Cardiac muscle cell (in vitro differentiated cells and primary cell): ENCODE data around the gene EMX1. TPM values are rescaled to one million over a fixed set of nuclear protein-coding genes. Genes with fewer than 3 reads are reported as not detected.

Source experiments
- DNase-seq, 2 donors: peaks; one replicate each; pipeline versions ENCODE4 v3.0.0 to v3.0.0-alpha.2; 2010 to 2017; ENCODE audit warnings: low read depth in 1 of 2, low spot score in 1 of 2
- H3K27ac ChIP-seq: fragments of 200-600 bp; sonication (generic); 2 replicates; pipeline ENCODE4 v1.5.1; 2016
- H3K27me3 ChIP-seq: fragments of 200-600 bp; sonication (generic); 2 replicates; pipeline ENCODE4 v1.6.0; 2016; ENCODE audit warnings: control low read depth
- H3K36me3 ChIP-seq: fragments of 200-600 bp; sonication (generic); 2 replicates; pipeline ENCODE4 v1.5.1; 2016; ENCODE audit warnings: control low read depth
- H3K4me1 ChIP-seq: fragments of 200-600 bp; sonication (generic); 2 replicates; pipeline ENCODE4 v1.8.1; 2017; ENCODE audit warnings: low read depth, mild to moderate bottlenecking, mixed run types
- H3K4me3 ChIP-seq: fragments of 200-600 bp; sonication (generic); 2 replicates; pipeline ENCODE4 v1.5.1; 2016; ENCODE audit warnings: mild to moderate bottlenecking
- H3K9me3 ChIP-seq: fragments of 200-600 bp; sonication (generic); 2 replicates; pipeline ENCODE4 v1.5.1; 2017; ENCODE audit warnings: low read depth, mild to moderate bottlenecking, control low read depth
- CTCF ChIP-seq: IDR thresholded peaks from 2 replicates; pipeline ENCODE4 v1.5.1; 2012; ENCODE audit warnings: low read depth, mild to moderate bottlenecking, low read length
- polyA plus RNA-seq: library from polyadenylated mRNA; unstranded; fragments of >200 nt; fragmentation: Nextera tagmentation; extraction: Ambion mirVana; gene quantifications from 2 replicates; pipeline ENCODE4 v1.2.1, GENCODE V29; 2016
- total RNA-seq: library from RNA; depleted of rRNA; stranded (reverse); fragments of >200 nt; gene quantifications from 2 replicates; pipeline ENCODE4 v1.2.3, GENCODE V29; 2016

EMX1 gene
- total and polyA plus RNA-seq, 2 experiments from 2014 or later: 0.24 TPM; not detected in 1

GRCh38 chr2:72973137-72973535, 55.8 kb downstream of the EMX1 start:
- DNase-seq: no peak
- Histone ChIP-seq H3K27ac (no peak overlapping the region), H3K27me3 (peaks cover 78% of the 10 kb centered on the region), H3K9me3 (no peaks in the 10 kb centered on the region), H3K4me3 (no peak overlapping the region), H3K36me3 (no peaks in the 10 kb centered on the region), H3K4me1 (no peaks in the 10 kb centered on the region)
- no peak for TF ChIP-seq CTCF

- TF ChIP-seq CTCF: peak; percentile 89
- Histone ChIP-seq H3K36me3 (no peaks in the 10 kb centered on the region), H3K9me3 (no peaks in the 10 kb centered on the region), H3K4me1 (no peaks in the 10 kb centered on the region), H3K27me3 (peaks cover 76% of the 10 kb centered on the region), H3K4me3 (no peak overlapping the region), H3K27ac (no peak overlapping the region)
- DNase-seq: peak; percentile 68 to 77
Measured at GRCh38 chr2:72973566-72974435, 56.5 kb downstream of the EMX1 start.

GRCh38 chr2:72974436-72974754, 57.1 kb downstream of the EMX1 start:
- Histone ChIP-seq H3K4me3 (no peak overlapping the region), H3K27ac (no peak overlapping the region)
- TF ChIP-seq CTCF: no peak

GRCh38 chr2:72975017-72975416, 57.7 kb downstream of the EMX1 start:
- DNase-seq: no peak
- no peaks in the 10 kb centered on the region for H3K4me1 ChIP-seq
- H3K4me3 ChIP-seq: no peak overlapping the region
- no peak for TF ChIP-seq CTCF
- H3K36me3 ChIP-seq: no peaks in the 10 kb centered on the region
- H3K27ac ChIP-seq: no peak overlapping the region
- no peaks in the 10 kb centered on the region for H3K9me3 ChIP-seq
- H3K27me3 ChIP-seq: peaks cover 70% of the 10 kb centered on the region

More at GRCh38 chr2:72974436-72974754, 57.1 kb downstream of the EMX1 start:
- no peaks in the 10 kb centered on the region for H3K36me3 ChIP-seq
- H3K27me3 ChIP-seq: peaks cover 76% of the 10 kb centered on the region
- no peak for DNase-seq
- H3K4me1 ChIP-seq: no peaks in the 10 kb centered on the region
- H3K9me3 ChIP-seq: no peaks in the 10 kb centered on the region

GRCh38 chr2:72979896-72980295, 62.6 kb downstream of the EMX1 start:
- Histone ChIP-seq H3K4me3 (no peak overlapping the region), H3K27ac (no peak overlapping the region), H3K4me1 (peaks cover 29% of the 10 kb centered on the region), H3K9me3 (no peaks in the 10 kb centered on the region), H3K27me3 (peaks cover 27% of the 10 kb centered on the region), H3K36me3 (no peaks in the 10 kb centered on the region)
- TF ChIP-seq CTCF: no peak
- DNase-seq: no peak
